HepG2 (cell line): ENCODE data around the gene ACOT2. TPM values are rescaled to one million over a fixed set of nuclear protein-coding genes. Genes with fewer than 3 reads are reported as not detected.
A peak's percentile ranks its signal among the peaks of the same experiment; 100 is the strongest.

Experiments used
- GLI4 ChIP-seq: sonication (generic); formaldehyde crosslinking; IDR thresholded peaks from 2 replicates; pipeline ENCODE4 v1.5.1; 2020; ENCODE audit warnings: missing genetic modification reagents, mild to moderate bottlenecking, moderate library complexity, borderline replicate concordance
- MLX ChIP-seq: IDR thresholded peaks from 2 replicates; pipeline ENCODE4 v1.6.1; 2016
- SPEN ChIP-seq: sonication (generic); formaldehyde crosslinking; IDR thresholded peaks from 2 replicates; pipeline ENCODE4 v1.5.1; 2020; ENCODE audit warnings: low read depth, mild to moderate bottlenecking, missing genetic modification reagents
- ZFP36L1 ChIP-seq: sonication (generic); formaldehyde crosslinking; IDR thresholded peaks from 2 replicates; pipeline ENCODE4 v1.8.0; 2022; ENCODE audit warnings: mild to moderate bottlenecking, missing genetic modification reagents, moderate library complexity
- ZNF331 ChIP-seq: sonication (generic); formaldehyde crosslinking; IDR thresholded peaks from 2 replicates; pipeline ENCODE4 v1.4.0; 2020; ENCODE audit warnings: missing genetic modification reagents
- ZNF34 ChIP-seq: sonication (generic); formaldehyde crosslinking; IDR thresholded peaks from 2 replicates; pipeline ENCODE4 v1.4.0; 2020; ENCODE audit warnings: mild to moderate bottlenecking, missing genetic modification reagents, borderline replicate concordance
- ZNF687 ChIP-seq: sonication (generic); formaldehyde crosslinking; IDR thresholded peaks from 2 replicates; pipeline ENCODE4 v1.5.1; 2020; ENCODE audit warnings: mild to moderate bottlenecking, missing genetic modification reagents, moderate library complexity
- ZNF740 ChIP-seq: sonication (generic); formaldehyde crosslinking; IDR thresholded peaks from 2 replicates; pipeline ENCODE4 v1.4.0; 2020; ENCODE audit warnings: missing genetic modification reagents
- polyA plus RNA-seq, 8 experiments: library from polyadenylated mRNA; depleted of rRNA in 3 of 8; stranded (reverse) in 7 of 8; unstranded in 1 of 8; fragments of >200 nt; fragmentation: Illumina TruSeq in 4 of 8; extraction: Trizol in 4 of 8; gene quantifications; 2 replicates each; pipeline versions ENCODE4 v1.2.1 to v1.2.3, GENCODE V29; 2011 to 2016; ENCODE audit warnings: low read depth in 4 of 8, missing spikeins in 1 of 8, mixed read lengths in 1 of 8; ENCODE audit not compliant: insufficient read depth in 1 of 8
- total RNA-seq, 5 experiments: library from RNA; depleted of rRNA; stranded (reverse); fragments of >200 nt; fragmentation: Illumina TruSeq; extraction: Trizol; gene quantifications; 2 replicates each; pipeline ENCODE4 v1.2.3, GENCODE V29; 2016; ENCODE audit warnings: low read depth in 1 of 5
- TF ChIP-seq, protein P1 (sequence below): sonication (generic); formaldehyde crosslinking; IDR thresholded peaks from 2 replicates; pipeline ENCODE4 v1.8.1; 2023; ENCODE audit warnings: missing genetic modification reagents, inconsistent platforms, borderline replicate concordance
- TF ChIP-seq, protein P2 (sequence below): sonication (generic); formaldehyde crosslinking; IDR thresholded peaks from 2 replicates; pipeline ENCODE4 v1.5.0; 2020; ENCODE audit warnings: mild to moderate bottlenecking, missing genetic modification reagents, borderline replicate concordance
- TF ChIP-seq, protein P3 (sequence below): sonication (generic); formaldehyde crosslinking; IDR thresholded peaks from 2 replicates; pipeline ENCODE4; 2020; ENCODE audit warnings: missing genetic modification reagents, mild to moderate bottlenecking, borderline replicate concordance

Gene ACOT2
- total and polyA plus RNA-seq, 2 of the 13 experiments (the other 11 are each of a cell fraction or from before 2014, with no cell fraction given), result 60.0 to 110 TPM

GRCh38 chr14:73569185-73569958, at the start of gene ACOT2 (continued):
- TF ChIP-seq ZNF687 (CRISPR knock-in tag) (peak; percentile 95), ZFP36L1 (CRISPR knock-in tag) (0 out of 2 replicates have a peak, but pooled peaks have one; percentile 36), ZNF34 (CRISPR knock-in tag) (0 out of 2 replicates have a peak, but pooled peaks have one; percentile 44), ZNF740 (CRISPR knock-in tag) (peak; percentile 45; the same call in 1 of the 2 replicates), ZNF331 (CRISPR knock-in tag) (peak; percentile 55; the same call in 1 of the 2 replicates), MLX (CRISPR knock-in tag) (0 out of 2 replicates have a peak, but pooled peaks have one; percentile 40), GLI4 (CRISPR knock-in tag) (peak; percentile 73; the same call in 1 of the 2 replicates), SPEN (CRISPR knock-in tag) (peak; percentile 42; the same call in 1 of the 2 replicates)
- TF ChIP-seq, protein P1, sequence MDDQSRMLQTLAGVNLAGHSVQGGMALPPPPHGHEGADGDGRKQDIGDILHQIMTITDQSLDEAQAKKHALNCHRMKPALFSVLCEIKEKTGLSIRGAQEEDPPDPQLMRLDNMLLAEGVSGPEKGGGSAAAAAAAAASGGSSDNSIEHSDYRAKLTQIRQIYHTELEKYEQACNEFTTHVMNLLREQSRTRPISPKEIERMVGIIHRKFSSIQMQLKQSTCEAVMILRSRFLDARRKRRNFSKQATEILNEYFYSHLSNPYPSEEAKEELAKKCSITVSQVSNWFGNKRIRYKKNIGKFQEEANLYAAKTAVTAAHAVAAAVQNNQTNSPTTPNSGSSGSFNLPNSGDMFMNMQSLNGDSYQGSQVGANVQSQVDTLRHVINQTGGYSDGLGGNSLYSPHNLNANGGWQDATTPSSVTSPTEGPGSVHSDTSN, result 0 out of 2 replicates have a peak, but pooled peaks have one; percentile 18
- TF ChIP-seq, protein P2, sequence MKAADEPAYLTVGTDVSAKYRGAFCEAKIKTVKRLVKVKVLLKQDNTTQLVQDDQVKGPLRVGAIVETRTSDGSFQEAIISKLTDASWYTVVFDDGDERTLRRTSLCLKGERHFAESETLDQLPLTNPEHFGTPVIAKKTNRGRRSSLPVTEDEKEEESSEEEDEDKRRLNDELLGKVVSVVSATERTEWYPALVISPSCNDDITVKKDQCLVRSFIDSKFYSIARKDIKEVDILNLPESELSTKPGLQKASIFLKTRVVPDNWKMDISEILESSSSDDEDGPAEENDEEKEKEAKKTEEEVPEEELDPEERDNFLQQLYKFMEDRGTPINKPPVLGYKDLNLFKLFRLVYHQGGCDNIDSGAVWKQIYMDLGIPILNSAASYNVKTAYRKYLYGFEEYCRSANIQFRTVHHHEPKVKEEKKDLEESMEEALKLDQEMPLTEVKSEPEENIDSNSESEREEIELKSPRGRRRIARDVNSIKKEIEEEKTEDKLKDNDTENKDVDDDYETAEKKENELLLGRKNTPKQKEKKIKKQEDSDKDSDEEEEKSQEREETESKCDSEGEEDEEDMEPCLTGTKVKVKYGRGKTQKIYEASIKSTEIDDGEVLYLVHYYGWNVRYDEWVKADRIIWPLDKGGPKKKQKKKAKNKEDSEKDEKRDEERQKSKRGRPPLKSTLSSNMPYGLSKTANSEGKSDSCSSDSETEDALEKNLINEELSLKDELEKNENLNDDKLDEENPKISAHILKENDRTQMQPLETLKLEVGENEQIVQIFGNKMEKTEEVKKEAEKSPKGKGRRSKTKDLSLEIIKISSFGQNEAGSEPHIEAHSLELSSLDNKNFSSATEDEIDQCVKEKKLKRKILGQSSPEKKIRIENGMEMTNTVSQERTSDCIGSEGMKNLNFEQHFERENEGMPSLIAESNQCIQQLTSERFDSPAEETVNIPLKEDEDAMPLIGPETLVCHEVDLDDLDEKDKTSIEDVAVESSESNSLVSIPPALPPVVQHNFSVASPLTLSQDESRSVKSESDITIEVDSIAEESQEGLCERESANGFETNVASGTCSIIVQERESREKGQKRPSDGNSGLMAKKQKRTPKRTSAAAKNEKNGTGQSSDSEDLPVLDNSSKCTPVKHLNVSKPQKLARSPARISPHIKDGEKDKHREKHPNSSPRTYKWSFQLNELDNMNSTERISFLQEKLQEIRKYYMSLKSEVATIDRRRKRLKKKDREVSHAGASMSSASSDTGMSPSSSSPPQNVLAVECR (CRISPR knock-in tag), result peak; percentile 71; the same call in 1 of the 2 replicates
- TF ChIP-seq, protein P3, sequence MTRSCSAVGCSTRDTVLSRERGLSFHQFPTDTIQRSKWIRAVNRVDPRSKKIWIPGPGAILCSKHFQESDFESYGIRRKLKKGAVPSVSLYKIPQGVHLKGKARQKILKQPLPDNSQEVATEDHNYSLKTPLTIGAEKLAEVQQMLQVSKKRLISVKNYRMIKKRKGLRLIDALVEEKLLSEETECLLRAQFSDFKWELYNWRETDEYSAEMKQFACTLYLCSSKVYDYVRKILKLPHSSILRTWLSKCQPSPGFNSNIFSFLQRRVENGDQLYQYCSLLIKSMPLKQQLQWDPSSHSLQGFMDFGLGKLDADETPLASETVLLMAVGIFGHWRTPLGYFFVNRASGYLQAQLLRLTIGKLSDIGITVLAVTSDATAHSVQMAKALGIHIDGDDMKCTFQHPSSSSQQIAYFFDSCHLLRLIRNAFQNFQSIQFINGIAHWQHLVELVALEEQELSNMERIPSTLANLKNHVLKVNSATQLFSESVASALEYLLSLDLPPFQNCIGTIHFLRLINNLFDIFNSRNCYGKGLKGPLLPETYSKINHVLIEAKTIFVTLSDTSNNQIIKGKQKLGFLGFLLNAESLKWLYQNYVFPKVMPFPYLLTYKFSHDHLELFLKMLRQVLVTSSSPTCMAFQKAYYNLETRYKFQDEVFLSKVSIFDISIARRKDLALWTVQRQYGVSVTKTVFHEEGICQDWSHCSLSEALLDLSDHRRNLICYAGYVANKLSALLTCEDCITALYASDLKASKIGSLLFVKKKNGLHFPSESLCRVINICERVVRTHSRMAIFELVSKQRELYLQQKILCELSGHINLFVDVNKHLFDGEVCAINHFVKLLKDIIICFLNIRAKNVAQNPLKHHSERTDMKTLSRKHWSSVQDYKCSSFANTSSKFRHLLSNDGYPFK (CRISPR knock-in tag), result 0 out of 2 replicates have a peak, but pooled peaks have one; percentile 23
